Ascending aorta (tissue), 2 donors: ENCODE measurements around the gene CACNA2D2. TPM values are rescaled to one million over a fixed set of nuclear protein-coding genes. Genes with fewer than 3 reads are reported as not detected.

ENCODE experiments used
- DNase-seq, 2 donors: peaks; one replicate each; pipeline ENCODE4 v3.0.0-alpha.2; 2019; ENCODE audit warnings: low spot score in 2 of 2
- H3K27ac ChIP-seq, 2 donors: fragments of 200-600 bp; sonication (generic); one replicate each; pipeline ENCODE4 v1.5.1; 2016 to 2017; ENCODE audit warnings: mild to moderate bottlenecking in 1 of 2
- H3K27me3 ChIP-seq: fragments of 200-600 bp; sonication (generic); one replicate; pipeline ENCODE4 v1.5.1; 2017
- H3K36me3 ChIP-seq, 2 donors: fragments of 200-600 bp; sonication (generic); one replicate each; pipeline ENCODE4 v1.5.1; 2016
- H3K4me1 ChIP-seq, 2 donors: fragments of 200-600 bp; sonication (generic); one replicate each; pipeline ENCODE4 v1.5.1; 2016 to 2017; ENCODE audit warnings: mild to moderate bottlenecking in 1 of 2
- H3K4me3 ChIP-seq, 2 donors: fragments of 200-600 bp; sonication (generic); one replicate each; pipeline ENCODE4 v1.5.1; 2016 to 2017; ENCODE audit warnings: mild to moderate bottlenecking in 1 of 2
- H3K9me3 ChIP-seq, 2 donors: fragments of 200-600 bp; sonication (generic); one replicate each; pipeline ENCODE4 v1.5.1; 2016
- CTCF ChIP-seq, 3 experiments: fragments of 200-600 bp in 2 of 3; fragments of 450-650 bp in 1 of 3; sonication (generic) in 2 of 3; IDR thresholded peaks; one replicate each; pipeline ENCODE4 v1.5.1; 2016 to 2019; ENCODE audit warnings: antibody characterized with exemption in 3 of 3, mild to moderate bottlenecking in 1 of 3, moderate library complexity in 1 of 3
- intact Hi-C: fragments of 100-400 bp; cut with DNase I; formaldehyde crosslinking; loops from one replicate; pipeline ENCODE4 v1.15.1; 2023
- total RNA-seq: library from RNA; depleted of rRNA; stranded (reverse); fragments of >200 nt; gene quantifications from one replicate; pipeline ENCODE4 v1.1.0, GENCODE V29; 2016

Gene CACNA2D2
- total RNA-seq, 1 donor from 2014 or later, result 0.85 TPM

GRCh38 chr3:50350213-50350526, 153.3 kb downstream of the CACNA2D2 start:
- no peak for DNase-seq

GRCh38 chr3:50347187-50347813, 156.1 kb downstream of the CACNA2D2 start:
- Histone ChIP-seq H3K27ac (peak overlapping the region in 1 of 2 donors; percentile 42), H3K27me3 (no peaks in the 10 kb centered on the region), H3K36me3 (peaks cover 0 to 13% of the 10 kb centered on the region in 2 donors), H3K4me3 (no peak overlapping the region), H3K4me1 (peaks cover 19 to 26% of the 10 kb centered on the region in 2 donors), H3K9me3 (no peaks in the 10 kb centered on the region)
- intact Hi-C loops, result loop anchor here (1.0 kb wide), 1 partner anchor 195 kb away; no protein-coding TSS in a partner anchor
- TF ChIP-seq CTCF (IDR thresholded peaks at IDR 0.05), result peak; percentile 28 to 54 (median 39)
- DNase-seq, result peak in 1 of 2 donors; percentile 80

More at GRCh38 chr3:50350213-50350526, 153.3 kb downstream of the CACNA2D2 start:
- intact Hi-C loops, result loop anchor here (1.0 to 5.0 kb wide), 2 partner anchors 9 to 252 kb away; partner anchors contain the start of gene TMEM115
- no peaks in the 10 kb centered on the region for H3K9me3 ChIP-seq
- H3K4me3 ChIP-seq, result peak overlapping the region; percentile 63 to 76
- peaks cover 16 to 34% of the 10 kb centered on the region in 2 donors for H3K36me3 ChIP-seq
- H3K4me1 ChIP-seq, result peaks cover 18 to 25% of the 10 kb centered on the region in 2 donors
- H3K27ac ChIP-seq, result peak overlapping the region; percentile 89 to 93
- no peak for TF ChIP-seq CTCF (IDR thresholded peaks at IDR 0.05)
- H3K27me3 ChIP-seq, result no peaks in the 10 kb centered on the region

- H3K27ac ChIP-seq, result no peak within 1 kb of the TSS
- no peak for DNase-seq
These were observed 157.7 kb downstream of the CACNA2D2 start, which contains the start of gene ZMYND10 for GRCh38 chr3:50345586-50346234. TSS of gene ZMYND10 (minus strand) at chr3:50345732. CDS start at chr3:50345579, 153 bp downstream.

GRCh38 chr3:50345008-50345407, 158.4 kb downstream of the CACNA2D2 start:
- peak overlapping the region; percentile 43 to 63 for H3K4me3 ChIP-seq
- no peaks in the 10 kb centered on the region for H3K27me3 ChIP-seq
- DNase-seq, result no peak
- peaks cover 0 to 13% of the 10 kb centered on the region in 2 donors for H3K36me3 ChIP-seq
- intact Hi-C loops, result no loop called here
- no peaks in the 10 kb centered on the region for H3K9me3 ChIP-seq
- H3K27ac ChIP-seq, result no peak overlapping the region
- peaks cover 20 to 31% of the 10 kb centered on the region in 2 donors for H3K4me1 ChIP-seq
- no peak for TF ChIP-seq CTCF (IDR thresholded peaks at IDR 0.05)

More at GRCh38 chr3:50345586-50346234, 157.7 kb downstream of the CACNA2D2 start, which contains the start of gene ZMYND10:
- TF ChIP-seq CTCF (IDR thresholded peaks at IDR 0.05), result no peak
- H3K36me3 ChIP-seq, result peaks cover 0 to 13% of the 10 kb centered on the region in 2 donors
- H3K9me3 ChIP-seq, result no peaks in the 10 kb centered on the region
- H3K4me3 ChIP-seq, result peak within 1 kb of the TSS; percentile 43 to 63
- intact Hi-C loops, result no loop called here
- peaks cover 15 to 25% of the 10 kb centered on the region in 2 donors for H3K4me1 ChIP-seq
- H3K27me3 ChIP-seq, result no peaks in the 10 kb centered on the region

GRCh38 chr3:50342813-50343633, 160.4 kb downstream of the CACNA2D2 start:
- no peaks in the 10 kb centered on the region for H3K9me3 ChIP-seq
- peaks cover 20 to 41% of the 10 kb centered on the region in 2 donors for H3K4me1 ChIP-seq
- no peak overlapping the region for H3K27ac ChIP-seq
- peaks cover 0 to 6% of the 10 kb centered on the region in 2 donors for H3K36me3 ChIP-seq
- DNase-seq, result no peak
- TF ChIP-seq CTCF (IDR thresholded peaks at IDR 0.05), result no peak
- intact Hi-C loops, result no loop called here
- no peaks in the 10 kb centered on the region for H3K27me3 ChIP-seq
- H3K4me3 ChIP-seq, result no peak overlapping the region
